Posterior vena cava (tissue), 2 donors: Measurements from ENCODE around the gene THAP10. TPM values are rescaled to one million over a fixed set of nuclear protein-coding genes. Genes with fewer than 3 reads are reported as not detected.
"Not testable (repeated sequence)": the region's sequence is repeated elsewhere in the genome, so short reads cannot be mapped to it uniquely, and the experiment has no call there.

Experiments used
- DNase-seq: peaks from one replicate; pipeline ENCODE4 v3.0.0-alpha.2; 2020; ENCODE audit warnings: low spot score
- intact Hi-C, 2 donors: fragments of 100-400 bp; cut with DNase I; formaldehyde crosslinking; loops; one replicate each; pipeline versions ENCODE4 v1.14.1 to v1.14.2; 2022 to 2023
- total RNA-seq, 2 donors: library from RNA; stranded (reverse); fragmentation: NEBNext Ultra II Directional; extraction: Animal tissue kit (Norgen Biotek cat#: 25700); gene quantifications; one replicate each; pipeline ENCODE4 v1.2.1, GENCODE V29; 2021
- donor health status: DM: yes; HTN: yes; CAD: no.
- donor health status: DM: yes; HTN: yes; CAD: no.

Gene THAP10
- total RNA-seq, 2 donors from 2014 or later, result 1.7 to 2.1 TPM

- intact Hi-C loops, result loop anchor here in 1 of 2 donors (5.0 kb wide), 1 partner anchor 50 kb away; no protein-coding TSS in a partner anchor
- DNase-seq, result no peak
Measured at GRCh38 chr15:70882361-70882760, 9.9 kb downstream of the THAP10 start.

GRCh38 chr15:70880781-70881180 lies 11.5 kb downstream of the THAP10 start:
- intact Hi-C loops, result loop anchor here in 1 of 2 donors (5.0 kb wide), 1 partner anchor 48 kb away; no protein-coding TSS in a partner anchor
- DNase-seq, result no peak

- intact Hi-C loops, result loop anchor here in 1 of 2 donors (1.0 to 5.0 kb wide), 2 partner anchors 18 to 52 kb away; no protein-coding TSS in a partner anchor
- no peak for DNase-seq
Measured at GRCh38 chr15:70879401-70879800, 12.8 kb downstream of the THAP10 start.

- intact Hi-C loops, result loop anchor here in 1 of 2 donors (5.0 kb wide), 1 partner anchor 49 kb away; no protein-coding TSS in a partner anchor
- DNase-seq, result no peak
Measured at GRCh38 chr15:70876683-70877082, 15.6 kb downstream of the THAP10 start.

GRCh38 chr15:70876011-70876410 lies 16.2 kb downstream of the THAP10 start:
- no peak for DNase-seq
- intact Hi-C loops, result loop anchor here in 1 of 2 donors (5.0 kb wide), 1 partner anchor 49 kb away; no protein-coding TSS in a partner anchor

- no peak for DNase-seq
- intact Hi-C loops, result loop anchor here in 1 of 2 donors (5.0 kb wide), 1 partner anchor 48 kb away; no protein-coding TSS in a partner anchor
Measured at GRCh38 chr15:70875001-70875782, 17.0 kb downstream of the THAP10 start.

- DNase-seq, result no peak
- intact Hi-C loops, result no loop called here
Measured at GRCh38 chr15:70873232-70874054, 18.8 kb downstream of the THAP10 start.

- DNase-seq, intact Hi-C loops: not testable (repeated sequence)
Measured at GRCh38 chr15:70871490-70871889, 20.7 kb downstream of the THAP10 start.

- no peak for DNase-seq
- intact Hi-C loops, result no loop called here
Measured at GRCh38 chr15:70870051-70870450, 22.2 kb downstream of the THAP10 start.

- intact Hi-C loops, result no loop called here
- DNase-seq, result no peak
Measured at GRCh38 chr15:70869346-70869745, 22.9 kb downstream of the THAP10 start.

GRCh38 chr15:70867911-70868467 lies 24.2 kb downstream of the THAP10 start:
- intact Hi-C loops, result no loop called here
- DNase-seq, result no peak

GRCh38 chr15:70866982-70867641 lies 25.1 kb downstream of the THAP10 start:
- DNase-seq, result no peak

GRCh38 chr15:70863450-70864218 lies 28.6 kb downstream of the THAP10 start:
- no peak for DNase-seq
- intact Hi-C loops, result no loop called here

More at GRCh38 chr15:70866982-70867641, 25.1 kb downstream of the THAP10 start:
- intact Hi-C loops, result no loop called here

- intact Hi-C loops, result no loop called here
- DNase-seq, result no peak
Measured at GRCh38 chr15:70859998-70860397, 32.2 kb downstream of the THAP10 start.

GRCh38 chr15:70859322-70859908 lies 32.8 kb downstream of the THAP10 start:
- intact Hi-C loops, result no loop called here
- DNase-seq, result no peak

GRCh38 chr15:70858614-70859321 lies 33.5 kb downstream of the THAP10 start:
- intact Hi-C loops, DNase-seq: not testable (repeated sequence)

GRCh38 chr15:70857562-70858285 lies 34.5 kb downstream of the THAP10 start:
- intact Hi-C loops, result no loop called here

More at GRCh38 chr15:70857562-70858285, 34.5 kb downstream of the THAP10 start:
- no peak for DNase-seq
